GM21526 (cell line): ENCODE measurements around the gene MBLAC2.

Experiments
- ATAC-seq: cut with Tn5 transposase; IDR thresholded peaks from one replicate; pipeline ENCODE4 v1.9.1; 2021; ENCODE audit warnings: moderate library complexity; ENCODE audit not compliant: unreplicated experiment, low FRiP score

The MBLAC2 gene

GRCh38 chr5:90472783-90473395 is 1.7 kb downstream of the MBLAC2 start:
- no peak for ATAC-seq

DNA sequence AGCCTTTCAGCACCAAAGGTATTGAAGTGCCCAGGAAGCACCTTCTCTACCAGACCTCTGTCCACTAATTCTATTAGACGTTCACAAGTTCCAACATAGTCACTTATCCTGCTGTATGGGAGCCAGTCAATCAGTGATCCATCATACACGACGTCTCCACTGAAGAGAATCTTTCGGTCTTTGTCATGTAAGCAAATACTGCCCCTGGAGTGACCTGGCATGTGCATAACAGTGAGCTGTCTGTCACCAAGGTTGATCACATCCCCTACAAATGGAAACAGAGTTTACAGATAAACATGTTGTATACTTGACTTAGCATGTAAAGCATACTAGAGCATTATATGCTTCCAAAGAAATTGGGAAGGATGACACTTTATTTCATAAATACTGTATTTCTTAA is 13.3 kb downstream of the MBLAC2 start:
- no peak for ATAC-seq

DNA sequence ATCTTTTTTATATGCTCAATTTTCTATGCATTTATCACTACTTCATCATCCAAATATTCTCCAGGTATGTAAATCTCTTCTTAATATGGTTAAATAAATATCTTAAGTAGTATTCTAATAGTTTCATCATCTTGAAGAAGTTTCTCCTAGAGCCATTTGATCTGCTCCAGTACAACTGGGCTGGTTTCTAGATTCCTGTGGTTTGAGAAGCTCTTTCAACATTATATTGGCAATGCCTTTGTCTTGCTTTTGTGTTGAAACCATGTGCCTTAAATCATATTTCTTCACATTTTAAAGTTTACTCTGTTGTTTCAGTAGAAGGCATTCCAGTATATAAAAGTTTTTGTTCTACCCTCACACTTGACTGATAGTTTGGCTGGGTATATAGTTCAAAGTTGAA is 27.6 kb downstream of the MBLAC2 start:
- no peak for ATAC-seq

DNA sequence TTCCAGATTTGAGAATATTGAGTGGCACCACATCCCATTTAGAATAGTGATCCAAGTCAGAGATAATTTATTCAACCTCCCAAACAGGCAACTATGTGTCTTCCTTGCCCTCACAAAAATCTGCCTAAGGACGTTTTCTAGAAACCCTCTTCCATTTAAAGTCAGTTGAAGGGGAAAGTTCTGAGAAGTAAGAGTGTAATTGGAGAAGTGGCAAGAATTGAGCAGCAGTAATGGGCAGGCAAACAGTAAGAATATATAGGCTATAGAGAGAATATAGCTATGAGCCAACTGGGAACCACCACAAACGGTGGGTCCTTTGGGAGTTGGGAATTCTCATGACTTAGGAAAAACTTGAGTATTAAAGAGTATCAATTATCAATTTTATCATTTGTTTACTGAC is 33.9 kb downstream of the MBLAC2 start:
- ATAC-seq: no peak

DNA sequence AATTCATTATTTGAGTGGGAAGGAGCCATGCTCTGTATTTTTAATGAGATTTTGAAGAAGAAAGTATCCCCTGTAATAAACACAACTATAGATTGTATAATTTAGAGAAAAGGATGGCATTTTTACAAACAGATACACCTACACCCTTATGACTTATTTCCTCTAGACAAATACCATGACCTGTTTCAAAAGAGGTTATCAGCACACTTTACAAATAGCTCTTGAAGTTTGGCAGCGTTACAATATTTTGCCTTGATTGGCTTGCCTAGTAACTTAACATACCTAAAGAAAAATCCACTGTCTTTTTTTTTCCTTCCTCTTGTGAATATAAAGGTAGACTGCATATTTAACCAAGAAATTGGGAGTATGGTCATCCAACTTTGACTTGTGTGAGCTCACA is 36.5 kb downstream of the MBLAC2 start:
- ATAC-seq: no peak

DNA sequence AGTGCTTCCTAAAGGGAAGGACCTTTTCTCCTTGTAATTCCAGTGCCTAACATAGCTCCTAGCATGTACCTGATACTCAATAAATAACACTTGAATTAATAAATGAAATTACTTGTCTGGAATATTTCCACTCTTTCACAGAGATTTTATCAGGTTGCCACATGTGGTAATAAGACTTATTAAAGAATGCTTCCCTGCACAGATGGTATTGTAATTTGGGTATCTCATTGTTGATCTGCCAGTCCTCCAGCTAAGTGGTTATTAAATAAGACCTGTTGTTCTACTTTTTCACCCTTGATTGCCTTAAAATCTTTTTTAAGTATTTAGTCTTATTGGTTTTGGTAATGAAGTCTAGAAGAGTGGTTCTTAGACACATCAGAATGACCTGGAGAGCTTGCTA is 36.9 kb downstream of the MBLAC2 start:
- ATAC-seq: no peak

- no peak for ATAC-seq
Measured at GRCh38 chr5:90434116-90434714, 40.4 kb downstream of the MBLAC2 start.

DNA sequence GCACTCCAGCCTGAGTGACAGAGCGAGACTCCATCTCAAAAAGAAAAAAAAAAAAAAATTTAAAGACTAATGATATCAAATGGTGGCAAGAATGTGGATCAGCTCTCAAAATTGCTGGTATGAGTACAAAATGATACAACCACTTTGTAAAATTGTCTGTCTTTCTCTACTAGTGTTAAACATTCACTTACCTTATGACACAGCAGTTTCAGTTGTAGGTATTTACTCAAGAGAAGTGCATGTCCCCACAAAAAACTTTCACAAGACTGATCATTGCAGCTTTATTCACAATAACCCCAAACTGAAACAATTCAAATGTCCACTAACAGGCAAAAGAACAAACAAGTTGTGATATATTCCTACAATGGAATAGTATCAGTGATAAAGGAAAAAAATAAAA is 50.3 kb downstream of the MBLAC2 start:
- no peak for ATAC-seq

GRCh38 chr5:90421136-90421535 is 53.4 kb downstream of the MBLAC2 start:
- ATAC-seq: no peak

DNA sequence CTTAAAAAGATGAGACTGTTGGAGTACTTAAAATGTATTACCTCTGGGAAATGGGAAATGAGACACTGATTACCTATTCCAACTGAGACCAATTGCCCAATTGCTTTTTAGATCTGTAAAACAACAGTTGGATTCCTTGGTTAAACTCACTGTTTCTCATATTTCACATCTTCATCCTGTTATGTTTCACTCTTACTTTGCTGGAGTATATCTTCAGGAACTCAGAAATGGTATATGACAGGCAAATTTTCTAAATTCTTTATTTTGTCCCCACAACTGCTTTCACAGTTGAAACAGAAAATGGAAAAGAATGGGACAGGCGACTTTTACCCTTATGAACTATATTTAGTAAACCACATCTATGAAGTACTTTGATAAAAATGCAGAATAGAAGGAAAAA is 56.4 kb downstream of the MBLAC2 start:
- ATAC-seq: no peak

DNA sequence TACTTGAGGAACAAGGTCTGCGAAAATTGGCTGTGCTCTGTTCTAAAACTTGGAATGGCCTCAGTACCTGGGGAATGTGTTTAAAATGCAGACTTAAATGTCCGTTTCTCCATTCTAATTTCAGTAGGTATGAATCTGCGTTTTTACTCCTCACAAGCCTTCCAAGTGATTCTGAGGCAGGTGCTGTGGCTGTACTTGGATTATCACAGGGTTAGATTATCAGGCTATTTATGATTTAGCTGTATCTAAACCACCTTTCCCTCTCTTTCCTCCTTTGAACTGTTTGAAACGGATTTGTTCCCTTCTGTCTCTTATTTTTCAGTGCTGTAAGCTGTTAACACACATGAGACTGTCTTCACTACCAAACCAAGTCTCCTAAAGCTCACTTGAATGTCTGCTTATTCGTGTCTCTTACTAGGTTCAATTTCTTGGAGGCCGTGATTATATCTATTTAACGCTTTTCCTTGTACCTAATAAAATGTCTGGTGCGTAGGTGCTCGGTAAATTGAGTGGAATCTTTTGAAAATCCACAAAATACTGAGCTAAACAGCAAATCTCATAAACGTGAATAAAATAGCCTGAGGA is 64.3 kb downstream of the MBLAC2 start:
- no peak for ATAC-seq

DNA sequence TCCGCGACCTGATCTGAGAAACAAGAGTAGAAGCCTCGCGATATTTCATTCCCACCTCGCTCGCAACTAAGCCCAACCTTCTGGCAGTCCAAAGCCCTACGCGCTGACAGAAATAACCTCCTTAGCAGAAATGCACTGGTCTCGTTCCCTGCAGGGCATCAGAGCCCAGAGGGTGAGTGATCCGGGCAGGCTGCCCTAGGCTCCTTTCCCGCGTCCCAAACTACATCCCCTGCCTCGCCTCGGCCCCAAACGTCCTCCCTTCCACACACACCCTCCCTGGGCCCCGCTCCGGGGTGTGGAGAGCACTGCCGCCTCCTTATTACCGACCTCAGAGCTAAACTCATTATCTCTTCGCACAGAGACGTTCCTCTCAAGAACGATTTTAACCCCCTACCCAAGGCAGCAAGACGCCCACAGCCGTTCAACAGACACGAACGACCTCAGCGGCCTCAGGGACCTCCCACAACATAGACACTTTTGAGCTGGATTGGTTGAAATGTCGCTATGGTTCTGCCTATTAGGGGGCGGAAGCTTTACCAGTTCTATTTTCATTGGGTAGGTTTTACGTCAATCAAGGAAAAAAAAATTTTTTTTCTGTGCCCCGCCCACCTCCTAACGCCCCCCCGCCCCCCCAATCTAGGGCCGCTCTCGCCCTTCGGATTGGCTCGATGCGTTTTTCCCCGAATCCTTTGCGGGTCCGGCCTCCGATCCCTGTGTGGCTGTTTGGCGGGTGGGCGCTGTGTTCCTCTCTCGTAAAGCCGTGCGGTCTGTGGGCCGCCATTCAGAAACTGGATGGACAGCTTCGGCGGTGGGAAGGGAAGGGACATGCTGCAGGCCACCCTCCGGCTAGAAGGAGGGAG is 65.0 kb downstream of the MBLAC2 start, which contains the start of gene CETN3:
TSS of gene CETN3 (minus strand) at position 439 of the 860 bp plus-strand sequence. CDS start at position 344, 95 bp downstream.
- peak; percentile 93 for ATAC-seq

- peak; percentile 0 for ATAC-seq
Measured at GRCh38 chr5:90408571-90409317, 65.8 kb downstream of the MBLAC2 start.
